GM13977 (cell line): ENCODE results near the gene TMPRSS4.

ENCODE experiments used
- DNase-seq: peaks from one replicate; pipeline ENCODE4 v3.0.0; 2012; ENCODE audit warnings: low spot score
- in situ Hi-C: fragments of 300-500 bp; cut with MboI; formaldehyde crosslinking; loops from one replicate; pipeline ENCODE4 v1.12.0; 2022; ENCODE audit warnings: low sequenced_read_pairs, low pct_unique_long_range_greater_than_20kb, mixed read lengths, inconsistent platforms; ENCODE audit not compliant: unreplicated experiment
- TF ChIP-seq, protein P1 (sequence below): IDR thresholded peaks from 2 replicates; pipeline ENCODE4 v1.5.1; 2012; ENCODE audit warnings: mild to moderate bottlenecking, control low read depth; ENCODE audit not compliant: insufficient read depth; ENCODE audit errors: extremely low read depth, missing control alignments

The TMPRSS4 gene

DNA sequence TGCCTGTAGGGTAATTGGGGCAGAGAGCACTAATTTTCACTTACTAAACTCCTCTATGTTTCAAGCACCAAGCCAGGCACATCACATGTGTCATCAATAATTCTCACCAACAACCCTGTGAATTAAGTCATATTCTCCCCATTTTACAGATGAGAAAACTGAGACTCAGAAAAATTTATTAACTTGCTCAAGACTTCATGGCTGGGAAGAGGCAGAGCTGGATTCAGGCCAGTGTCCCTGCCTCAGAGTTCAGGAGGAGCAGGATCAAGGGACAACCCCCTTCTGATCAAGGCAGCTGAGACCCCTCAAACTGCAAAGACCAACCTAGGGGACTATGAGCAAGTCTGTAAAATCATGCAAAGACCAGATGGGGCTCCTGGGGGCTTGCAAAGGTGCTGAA is 7.8 kb downstream of the TMPRSS4 start:
- TF ChIP-seq, protein P1, sequence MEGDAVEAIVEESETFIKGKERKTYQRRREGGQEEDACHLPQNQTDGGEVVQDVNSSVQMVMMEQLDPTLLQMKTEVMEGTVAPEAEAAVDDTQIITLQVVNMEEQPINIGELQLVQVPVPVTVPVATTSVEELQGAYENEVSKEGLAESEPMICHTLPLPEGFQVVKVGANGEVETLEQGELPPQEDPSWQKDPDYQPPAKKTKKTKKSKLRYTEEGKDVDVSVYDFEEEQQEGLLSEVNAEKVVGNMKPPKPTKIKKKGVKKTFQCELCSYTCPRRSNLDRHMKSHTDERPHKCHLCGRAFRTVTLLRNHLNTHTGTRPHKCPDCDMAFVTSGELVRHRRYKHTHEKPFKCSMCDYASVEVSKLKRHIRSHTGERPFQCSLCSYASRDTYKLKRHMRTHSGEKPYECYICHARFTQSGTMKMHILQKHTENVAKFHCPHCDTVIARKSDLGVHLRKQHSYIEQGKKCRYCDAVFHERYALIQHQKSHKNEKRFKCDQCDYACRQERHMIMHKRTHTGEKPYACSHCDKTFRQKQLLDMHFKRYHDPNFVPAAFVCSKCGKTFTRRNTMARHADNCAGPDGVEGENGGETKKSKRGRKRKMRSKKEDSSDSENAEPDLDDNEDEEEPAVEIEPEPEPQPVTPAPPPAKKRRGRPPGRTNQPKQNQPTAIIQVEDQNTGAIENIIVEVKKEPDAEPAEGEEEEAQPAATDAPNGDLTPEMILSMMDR, result no peak
- no peak for DNase-seq
- in situ Hi-C loops, result no loop called here

DNA sequence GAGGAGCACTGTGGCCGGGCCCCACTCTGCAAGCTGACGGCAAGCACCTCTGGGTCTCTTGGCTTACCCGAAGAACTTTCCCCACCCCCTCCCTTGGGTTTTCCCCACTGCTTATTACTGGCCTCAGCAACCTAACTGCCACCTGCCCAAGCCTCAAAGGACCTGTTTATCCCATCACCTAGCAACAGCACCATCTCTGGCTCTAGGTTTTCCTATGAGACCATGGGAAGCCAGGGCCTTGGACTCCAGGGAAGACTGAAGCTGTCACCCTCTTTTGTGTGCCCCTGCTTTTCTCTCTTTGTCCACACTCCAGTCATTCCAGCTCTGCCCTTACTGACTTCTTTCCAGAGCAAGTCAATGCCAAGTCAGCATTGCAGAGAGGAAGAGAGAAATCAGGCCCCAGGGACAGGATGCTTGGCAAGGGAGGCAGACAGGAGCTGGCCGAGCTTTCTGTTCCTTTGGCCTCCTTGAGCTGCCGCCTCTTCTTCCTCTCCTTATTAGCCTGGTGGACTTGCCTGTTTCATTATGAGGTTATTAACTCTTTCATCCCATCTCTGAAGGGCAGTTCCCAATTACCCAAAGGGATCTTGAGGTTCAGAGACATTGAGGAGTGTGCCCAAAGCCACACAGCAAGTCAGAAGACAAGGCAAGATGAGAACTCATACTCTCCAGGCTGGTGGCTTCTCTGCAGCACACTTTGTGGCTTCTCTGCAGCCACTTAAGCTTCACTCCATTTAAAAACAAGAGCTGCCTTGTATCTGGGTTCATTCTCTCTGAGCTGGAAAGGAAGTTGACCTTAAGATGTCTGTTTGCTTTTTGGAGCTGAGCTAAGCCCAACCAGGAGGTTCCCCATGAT is 10.3 kb downstream of the TMPRSS4 start, which contains the start of gene SMIM35:
Gene SMIM35, minus strand, starts transcription at position 51 of the 856 bp plus-strand sequence. CDS start 206 bp downstream, outside the sequence.
- in situ Hi-C loops, result no loop called here
- TF ChIP-seq, protein P1, result no peak
- no peak for DNase-seq

DNA sequence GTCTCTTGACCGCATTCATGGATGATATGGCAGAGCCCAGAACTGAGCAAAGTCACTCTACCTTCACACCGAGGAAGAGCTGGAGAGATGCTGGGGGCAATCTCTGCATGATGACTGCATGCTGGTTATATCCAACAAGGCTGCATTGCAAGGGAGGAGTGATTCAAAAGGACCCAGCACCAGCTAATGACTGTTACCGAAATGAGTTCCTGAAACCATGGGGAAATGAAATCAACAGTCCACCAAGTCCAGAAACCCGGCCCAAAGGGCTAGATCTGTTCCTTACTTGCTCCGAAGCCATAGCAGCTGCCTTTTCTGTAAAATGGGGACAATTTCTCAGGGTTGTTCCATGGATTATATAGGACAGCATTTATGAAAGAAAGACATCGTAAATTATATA is 11.1 kb downstream of the TMPRSS4 start:
- in situ Hi-C loops, result no loop called here

DNA sequence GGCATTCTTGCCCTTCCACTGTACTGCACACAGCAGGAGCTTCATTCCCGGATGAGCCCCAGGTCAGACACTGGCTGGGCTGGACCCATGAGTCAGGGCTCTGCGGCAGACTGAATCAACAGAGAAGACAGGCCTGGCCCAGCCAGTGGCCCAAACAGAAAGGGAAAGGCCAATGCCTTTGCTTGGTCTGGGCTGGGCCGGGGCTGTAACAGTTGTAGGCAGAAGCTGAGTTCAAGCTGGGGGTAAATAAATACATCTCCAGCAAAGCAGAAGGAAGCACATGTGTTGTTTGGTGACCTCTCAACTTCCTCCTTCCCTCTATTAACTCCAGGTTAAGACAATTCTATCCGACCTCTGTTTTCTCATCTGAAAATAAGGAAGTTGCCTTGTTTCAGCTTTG is 11.7 kb downstream of the TMPRSS4 start:
- TF ChIP-seq, protein P1, result no peak
- DNase-seq, result no peak
- in situ Hi-C loops, result no loop called here

More for the DNA sequence above, 11.1 kb downstream of the TMPRSS4 start:
- no peak for DNase-seq
- TF ChIP-seq, protein P1, result no peak

DNA sequence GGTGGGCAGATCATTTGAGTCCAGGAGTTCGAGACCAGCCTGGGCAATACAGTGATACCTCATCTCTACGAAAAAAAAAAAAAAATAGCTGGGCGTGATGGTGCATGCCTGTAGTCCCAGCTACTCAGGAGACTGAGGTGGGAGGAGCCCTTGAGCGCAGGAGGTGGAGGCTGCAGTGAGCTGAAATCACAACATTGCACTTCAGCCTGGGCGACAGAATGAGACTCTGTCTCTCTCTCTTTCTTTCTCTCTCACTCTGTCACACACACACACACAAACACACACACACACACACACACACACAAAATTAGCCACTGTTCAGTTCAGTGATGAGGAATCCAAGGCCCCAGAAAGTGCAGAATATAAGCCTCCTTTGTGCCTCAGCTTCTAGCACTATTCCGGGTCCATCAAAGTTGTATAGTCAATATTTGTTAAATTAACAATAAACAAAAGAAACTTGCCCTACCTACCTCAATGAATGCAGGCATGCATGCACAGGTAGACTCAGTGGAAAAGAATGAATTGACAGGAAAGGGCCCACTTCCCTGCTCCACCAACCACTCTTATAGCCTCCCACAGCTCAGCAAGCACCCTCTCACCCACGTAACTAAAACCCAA is 13.8 kb downstream of the TMPRSS4 start:
- DNase-seq, result no peak
- TF ChIP-seq, protein P1, result no peak
- in situ Hi-C loops, result no loop called here

DNA sequence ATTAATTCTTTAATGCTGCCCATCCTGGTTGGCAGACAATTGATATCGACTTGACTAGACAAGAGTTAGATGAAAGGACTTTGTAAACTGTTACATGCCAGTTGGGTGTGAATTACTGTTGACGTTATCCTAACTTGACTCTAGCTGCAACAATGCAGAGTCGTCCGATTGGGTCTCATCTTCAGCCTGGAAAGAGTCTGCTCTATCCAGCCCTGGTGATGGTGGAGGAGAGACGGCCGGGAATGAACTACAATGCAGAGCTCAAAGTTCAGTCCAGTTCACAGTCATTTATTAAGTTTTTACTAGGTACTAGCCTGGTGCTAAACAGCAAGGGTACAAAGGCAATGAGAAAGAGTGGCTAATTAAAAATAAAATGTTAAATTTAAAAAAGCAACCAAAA is 14.8 kb downstream of the TMPRSS4 start:
- TF ChIP-seq, protein P1, result no peak
- in situ Hi-C loops, result no loop called here
- no peak for DNase-seq
